ENCODE measurements around the gene C19orf44.

C19orf44 gene

DNA sequence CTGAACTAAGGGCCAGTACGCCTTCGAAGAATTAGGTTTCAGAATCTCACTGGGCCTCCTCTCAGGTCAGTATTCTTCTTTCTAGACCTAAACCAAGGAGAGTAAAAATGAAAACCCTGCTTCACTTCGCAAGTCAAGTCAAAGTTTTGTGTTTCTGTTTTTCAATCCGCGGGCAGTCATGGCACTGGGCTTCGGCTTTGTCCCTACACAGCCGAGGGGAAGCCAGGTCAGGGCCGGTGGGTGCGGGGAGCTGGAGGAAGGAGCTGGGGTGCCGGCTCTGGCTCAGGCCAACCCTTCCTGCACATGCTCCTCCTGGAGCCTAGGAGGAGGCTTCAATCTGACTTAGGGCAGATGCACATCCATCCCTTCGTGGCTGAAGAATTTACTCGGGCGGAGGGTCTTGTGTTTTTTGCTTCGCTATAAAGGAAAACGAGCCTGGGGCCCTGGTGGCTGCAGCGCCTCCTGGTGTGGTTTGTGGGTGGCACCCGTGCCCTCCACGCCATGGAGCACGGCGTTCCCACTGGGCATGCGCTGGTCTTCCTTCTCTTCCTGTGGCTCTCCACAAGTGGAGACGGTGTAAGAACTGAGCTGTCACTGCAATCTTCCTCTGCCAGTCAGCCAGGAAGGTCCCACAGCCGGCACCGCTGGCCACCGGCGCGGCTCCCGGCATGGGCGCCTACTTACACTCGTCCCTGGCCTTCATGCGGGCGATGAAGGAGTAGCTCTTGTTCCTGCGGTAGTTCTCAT lies 22.5 kb downstream of the C19orf44 start:
- H3K4me3 ChIP-seq (replicated peaks; ENCODE audit: low read depth, low read length): no peak overlapping the region
- DNase-seq (ENCODE audit: extremely low read depth, low read depth): no peak
- peak; percentile 13 for TF ChIP-seq CTCF (IDR thresholded peaks at IDR 0.05; ENCODE audit: low read depth, low read length, missing control alignments)

DNA sequence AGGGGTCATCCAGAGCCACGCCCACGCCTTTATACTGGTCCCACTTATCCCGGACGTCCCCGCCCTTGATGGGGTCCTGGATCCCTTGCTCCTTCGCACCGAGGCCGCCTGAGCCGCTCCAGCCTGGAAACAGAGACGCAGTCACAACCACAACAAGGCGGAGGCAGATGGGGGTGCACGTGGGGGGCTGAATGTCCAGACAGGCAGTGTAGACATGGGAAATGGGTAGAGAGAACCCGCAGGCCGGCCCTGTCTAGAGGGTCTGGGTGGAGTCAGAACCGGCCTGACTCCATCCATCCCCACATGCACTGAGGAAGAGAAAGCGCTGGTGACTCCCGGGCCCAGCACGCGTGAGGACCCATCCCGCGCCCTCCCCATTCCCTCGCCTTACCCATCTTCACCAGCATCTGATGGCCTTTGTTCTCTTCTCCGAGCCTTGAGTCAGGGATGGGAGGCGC lies 23.1 kb downstream of the C19orf44 start:
- DNase-seq (ENCODE audit: extremely low read depth, low read depth): no peak
- TF ChIP-seq CTCF (IDR thresholded peaks at IDR 0.05; ENCODE audit: low read depth, low read length, missing control alignments): no peak
- no peak overlapping the region for H3K4me3 ChIP-seq (replicated peaks; ENCODE audit: low read depth, low read length)

DNA sequence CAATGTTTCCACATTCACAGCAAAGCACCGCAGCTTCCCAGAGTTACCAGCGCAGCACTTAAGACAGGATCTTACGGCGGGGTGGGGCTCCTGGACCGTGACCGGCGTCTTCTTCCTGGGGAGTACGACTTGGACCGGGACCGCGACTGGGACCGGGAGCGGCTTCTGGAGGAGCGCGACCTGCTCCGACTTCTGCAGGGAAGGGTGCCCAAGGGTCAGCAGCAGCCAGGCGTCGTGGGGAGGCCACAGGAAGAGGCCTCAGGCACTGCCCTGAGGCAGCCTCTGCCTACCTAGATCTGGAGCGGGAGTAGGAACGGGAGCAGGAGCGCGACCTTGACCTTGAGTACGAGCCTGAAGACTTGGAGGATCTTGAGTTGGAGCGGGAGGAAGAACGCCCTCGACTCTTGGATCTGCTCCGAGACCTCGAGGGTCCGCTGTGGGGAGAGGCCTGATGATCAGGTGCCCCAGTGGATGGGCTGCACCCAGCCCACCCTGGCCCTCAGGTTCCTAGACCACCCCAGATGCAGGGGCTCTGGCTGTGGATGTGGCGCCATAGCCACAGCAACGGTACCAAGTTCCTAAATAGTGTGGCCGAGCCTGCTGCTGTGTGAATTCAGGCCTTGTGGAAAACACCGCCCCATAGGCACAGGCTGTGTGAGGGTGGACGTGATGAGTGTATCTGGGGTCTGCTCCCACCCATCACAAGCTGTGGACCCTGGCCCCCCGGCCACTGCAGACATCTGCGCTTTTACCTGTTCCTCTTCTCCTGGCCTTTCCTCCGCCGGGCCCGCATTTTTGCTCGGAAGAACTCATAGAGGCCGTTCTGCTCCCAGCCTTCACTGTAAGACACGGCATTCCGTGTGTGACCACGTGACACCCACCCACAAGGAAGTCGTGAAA lies 24.1 kb downstream of the C19orf44 start:
- TF ChIP-seq CTCF (IDR thresholded peaks at IDR 0.05; ENCODE audit: low read depth, low read length, missing control alignments): no peak
- no peak overlapping the region for H3K4me3 ChIP-seq (replicated peaks; ENCODE audit: low read depth, low read length)
- DNase-seq (ENCODE audit: extremely low read depth, low read depth): no peak

GRCh38 chr19:16520986-16521624 lies 24.9 kb downstream of the C19orf44 start:
- H3K4me3 ChIP-seq (replicated peaks; ENCODE audit: low read depth, low read length): no peak overlapping the region
- no peak for TF ChIP-seq CTCF (IDR thresholded peaks at IDR 0.05; ENCODE audit: low read depth, low read length, missing control alignments)
- DNase-seq (ENCODE audit: extremely low read depth, low read depth): no peak

DNA sequence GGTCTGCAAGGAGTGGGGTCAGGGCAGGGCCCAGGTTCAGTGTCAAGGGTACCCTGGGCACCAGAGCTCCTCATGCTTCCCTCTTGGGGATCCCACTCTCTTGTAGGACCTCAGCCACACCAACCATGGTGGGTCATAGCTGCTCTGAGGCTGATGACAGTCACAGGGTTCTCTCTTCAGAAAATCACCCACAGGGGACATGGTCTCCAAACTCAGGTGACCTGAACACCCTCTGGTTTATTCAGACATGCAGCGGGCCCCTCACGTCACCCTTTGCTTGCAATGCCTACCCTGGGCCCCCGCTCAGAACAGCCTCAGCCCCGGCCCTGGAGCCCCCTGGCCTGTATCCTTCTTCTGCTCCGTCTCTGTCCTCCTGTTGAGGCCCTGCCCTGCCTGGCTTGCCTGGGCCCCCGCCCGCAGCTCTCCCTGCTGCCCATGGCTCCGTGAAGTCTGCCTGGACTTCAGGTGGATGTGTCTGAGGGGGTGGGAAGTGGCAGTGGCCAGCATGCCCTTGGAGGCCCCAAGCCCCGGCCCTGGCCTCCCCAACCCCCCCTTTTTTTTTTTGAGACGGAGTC lies 25.6 kb downstream of the C19orf44 start:
- DNase-seq (ENCODE audit: extremely low read depth, low read depth): no peak
- no peak overlapping the region for H3K4me3 ChIP-seq (replicated peaks; ENCODE audit: low read depth, low read length)

More for the DNA sequence above, 25.6 kb downstream of the C19orf44 start:
- no peak for TF ChIP-seq CTCF (IDR thresholded peaks at IDR 0.05; ENCODE audit: low read depth, low read length, missing control alignments)
